Measurements from ENCODE around the gene FAM13C.

GRCh38 chr10:59284118-59284975 is 78.0 kb downstream of the FAM13C start:
- TF ChIP-seq POLR2A (IDR thresholded peaks at IDR 0.05; ENCODE audit: low read depth, low read length) (no peak), POLR2AphosphoS5 (IDR thresholded peaks at IDR 0.05; ENCODE audit: low read depth, low read length) (no peak)
